Neuronal stem cell (in vitro differentiated cells): Measurements from ENCODE around the gene HTR2C. TPM values are rescaled to one million over a fixed set of nuclear protein-coding genes. Genes with fewer than 3 reads are reported as not detected.

Source experiments
- DNase-seq: peaks from one replicate; pipeline ENCODE4 v3.0.0-alpha.2; 2013; ENCODE audit warnings: low spot score
- H2AFZ ChIP-seq: one replicate; pipeline ENCODE4 v1.6.1; 2013; ENCODE audit warnings: mild to moderate bottlenecking, low read length, inconsistent platforms
- H2AK5ac ChIP-seq: 2 replicates; pipeline ENCODE4 v1.6.1; 2013; ENCODE audit warnings: low read depth, mild to moderate bottlenecking, inconsistent platforms, low read length, moderate library complexity, mixed read lengths
- H2BK120ac ChIP-seq: 2 replicates; pipeline ENCODE4 v1.6.1; 2013; ENCODE audit warnings: low read depth, mild to moderate bottlenecking, inconsistent platforms, low read length, moderate library complexity, mixed read lengths
- H2BK12ac ChIP-seq: one replicate; pipeline ENCODE4 v1.6.1; 2013; ENCODE audit warnings: low read length, inconsistent platforms
- H2BK15ac ChIP-seq: 2 replicates; pipeline ENCODE4 v1.6.1; 2013; ENCODE audit warnings: mild to moderate bottlenecking, low read length, inconsistent platforms, mixed read lengths
- H2BK5ac ChIP-seq: one replicate; pipeline ENCODE4 v1.6.1; 2013; ENCODE audit warnings: inconsistent platforms, mild to moderate bottlenecking, low read length, moderate library complexity
- H3K14ac ChIP-seq: one replicate; pipeline ENCODE4 v1.6.1; 2013; ENCODE audit warnings: low read length, inconsistent platforms
- H3K18ac ChIP-seq: 2 replicates; pipeline ENCODE4 v1.6.1; 2013; ENCODE audit warnings: low read length, inconsistent platforms
- H3K23ac ChIP-seq: 2 replicates; pipeline ENCODE4 v1.6.1; 2013; ENCODE audit warnings: low read depth, mild to moderate bottlenecking, mixed read lengths, low read length, inconsistent platforms; ENCODE audit not compliant: poor library complexity
- H3K27ac ChIP-seq: replicated peaks from 3 replicates; pipeline ENCODE4 v1.5.1; 2013; ENCODE audit warnings: low read length, inconsistent platforms
- H3K27me3 ChIP-seq, 3 experiments: 2 replicates each; pipeline ENCODE4 v1.6.1; 2013; ENCODE audit warnings: low read length in 3 of 3, mild to moderate bottlenecking in 2 of 3, inconsistent platforms in 1 of 3, low read depth in 1 of 3, mixed read lengths in 1 of 3, moderate library complexity in 1 of 3; ENCODE audit not compliant: control insufficient read depth in 3 of 3, insufficient read depth in 3 of 3
- H3K36me3 ChIP-seq, 2 donors: replicated peaks in 1 of 2; 2 replicates each; pipeline ENCODE4 v1.6.1; 2013; ENCODE audit warnings: low read length in 2 of 2; ENCODE audit not compliant: control insufficient read depth in 2 of 2, insufficient read depth in 2 of 2
- H3K4ac ChIP-seq: 2 replicates; pipeline ENCODE4 v1.6.1; 2013; ENCODE audit warnings: inconsistent platforms, mild to moderate bottlenecking, low read length, moderate library complexity
- H3K4me1 ChIP-seq, 2 donors: 1 replicate in 1 of 2; 2 replicates in 1 of 2; pipeline ENCODE4 v1.6.1; 2013; ENCODE audit warnings: low read length in 2 of 2, low read depth in 1 of 2; ENCODE audit not compliant: control insufficient read depth in 2 of 2, insufficient read depth in 1 of 2
- H3K4me2 ChIP-seq: one replicate; pipeline ENCODE4 v1.6.1; 2013; ENCODE audit warnings: mild to moderate bottlenecking, low read length, inconsistent platforms; ENCODE audit not compliant: insufficient read depth, poor library complexity, severe bottlenecking
- H3K4me3 ChIP-seq, 2 donors: 2 replicates each; pipeline ENCODE4 v1.5.1; 2013; ENCODE audit warnings: low read length in 2 of 2, mild to moderate bottlenecking in 2 of 2, inconsistent platforms in 1 of 2, moderate library complexity in 1 of 2
- H3K79me1 ChIP-seq: one replicate; pipeline ENCODE4 v1.6.1; 2013; ENCODE audit warnings: low read depth, mild to moderate bottlenecking, inconsistent platforms, low read length, moderate library complexity
- H3K9ac ChIP-seq: one replicate; pipeline ENCODE4 v1.6.1; 2013; ENCODE audit warnings: mild to moderate bottlenecking, low read depth, low read length, inconsistent platforms; ENCODE audit not compliant: poor library complexity
- H3K9me3 ChIP-seq, 2 donors: replicated peaks in 1 of 2; 2 replicates each; pipeline versions ENCODE3 to v1.6.1; 2013; ENCODE audit warnings: low read length in 2 of 2, mild to moderate bottlenecking in 2 of 2, inconsistent platforms in 1 of 2, low read depth in 1 of 2, mixed read lengths in 1 of 2, moderate library complexity in 1 of 2; ENCODE audit not compliant: control insufficient read depth in 2 of 2, insufficient read depth in 1 of 2
- H4K8ac ChIP-seq: one replicate; pipeline ENCODE4 v1.6.1; 2013; ENCODE audit warnings: low read depth, mild to moderate bottlenecking, inconsistent platforms, low read length, moderate library complexity
- H4K91ac ChIP-seq: one replicate; pipeline ENCODE4 v1.6.1; 2013; ENCODE audit warnings: low read length, low read depth, mild to moderate bottlenecking, inconsistent platforms; ENCODE audit not compliant: poor library complexity
- WGBS, 2 donors: extraction: QIAGEN DNeasy Blood & Tissue Kit; methylation state at CpG; one replicate each; pipeline ENCODE4 v1.1.7; 2013; ENCODE audit warnings: missing lambda C conversion rate in 2 of 2, mixed read lengths in 1 of 2; ENCODE audit not compliant: insufficient read length in 2 of 2, insufficient replicate concordance in 1 of 2; ENCODE audit errors: extremely low coverage in 2 of 2; 5-methylcytosine and 5-hydroxymethylcytosine counted together
- polyA plus RNA-seq, 2 experiments: library from polyadenylated mRNA; stranded (reverse); fragments of 200-250 nt; gene quantifications; one replicate each; pipeline ENCODE4 v1.2.3, GENCODE V29; 2013

The HTR2C gene
- 1.5 TPM for polyA plus RNA-seq (2013, experiment 1 of 2)
- polyA plus RNA-seq (2013, experiment 2 of 2) = 1.4 TPM

GRCh38 chrX:114583646-114584374 is at the start of gene HTR2C:
HTR2C (plus strand) TSS chrX:114584086; CDS start chrX:114726937, 142,851 bp downstream.
- no peak within 1 kb of the TSS for H3K27ac ChIP-seq
- no CpG with 5 or more reads among the region's 34 CpGs for WGBS, 2 donors
- no peak within 1 kb of the TSS for H4K91ac ChIP-seq
- H4K8ac ChIP-seq = no peak within 1 kb of the TSS
- no peak within 1 kb of the TSS for H2BK5ac ChIP-seq
- DNase-seq = no peak
- H2BK12ac ChIP-seq = no peak within 1 kb of the TSS
- peak within 1 kb of the TSS; percentile 15 to 82 for H3K4me3 ChIP-seq
- no peaks in the 10 kb centered on the region for H3K9me3 ChIP-seq
- H3K27me3 ChIP-seq = peaks cover 5 to 89% (median 44%) of the 10 kb centered on the region in 3 experiments
- H2BK15ac ChIP-seq = no peak within 1 kb of the TSS
- H3K4ac ChIP-seq = no peak within 1 kb of the TSS
- no peak within 1 kb of the TSS for H2AK5ac ChIP-seq
- H3K23ac ChIP-seq = no peak within 1 kb of the TSS
- peak within 1 kb of the TSS; percentile 77 for H3K4me2 ChIP-seq
- H3K9ac ChIP-seq = peak within 1 kb of the TSS; percentile 70
- no peaks in the 10 kb centered on the region for H3K36me3 ChIP-seq
- H3K4me1 ChIP-seq = no peaks in the 10 kb centered on the region
- no peak within 1 kb of the TSS for H3K14ac ChIP-seq
- H3K18ac ChIP-seq = peak within 1 kb of the TSS; percentile 83
- no peaks in the 10 kb centered on the region for H3K79me1 ChIP-seq
- H2BK120ac ChIP-seq = no peak within 1 kb of the TSS
- H2AFZ ChIP-seq = peak within 1 kb of the TSS; percentile 80

DNA sequence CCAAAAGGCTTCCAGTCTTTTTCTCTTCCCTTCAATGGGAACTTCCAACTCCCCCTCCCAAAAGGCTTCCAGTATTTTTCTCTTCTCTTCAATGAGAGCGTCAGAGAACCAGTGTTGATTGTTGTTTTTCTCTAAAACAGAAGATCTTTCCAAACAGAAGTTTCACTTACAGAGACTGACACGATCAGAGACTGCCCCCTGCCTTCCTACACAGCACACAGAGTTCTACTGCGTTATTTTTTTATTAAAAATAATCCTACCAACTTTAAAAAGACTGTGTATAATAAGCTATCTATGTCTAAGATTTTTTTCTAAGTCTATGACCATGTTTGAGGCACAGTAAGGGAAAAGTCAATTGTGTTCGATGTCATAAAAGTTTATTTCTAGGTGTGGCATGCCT is 3.5 kb upstream of the HTR2C start:
- peaks cover 5 to 66% (median 36%) of the 10 kb centered on the region in 3 experiments for H3K27me3 ChIP-seq
- no CpG with 5 or more reads among the region's 4 CpGs for WGBS, 2 donors

GRCh38 chrX:114581528-114582263 is 2.2 kb upstream of the HTR2C start:
- H2AFZ ChIP-seq = peak overlapping the region; percentile 68
- H3K23ac ChIP-seq = no peak overlapping the region
- H3K4me2 ChIP-seq = peak overlapping the region; percentile 43
- H3K4me1 ChIP-seq = no peaks in the 10 kb centered on the region
- DNase-seq = peak; percentile 24
- no peaks in the 10 kb centered on the region for H3K9me3 ChIP-seq
- no peak overlapping the region for H3K4ac ChIP-seq
- no peak overlapping the region for H3K9ac ChIP-seq
- no peaks in the 10 kb centered on the region for H3K36me3 ChIP-seq
- no CpG with 5 or more reads among the region's 45 CpGs for WGBS, 2 donors
- H4K8ac ChIP-seq = no peak overlapping the region
- H3K27me3 ChIP-seq = peaks cover 5 to 79% (median 44%) of the 10 kb centered on the region in 3 experiments
- no peak overlapping the region for H4K91ac ChIP-seq
- no peak overlapping the region for H3K4me3 ChIP-seq
- no peak overlapping the region for H2AK5ac ChIP-seq
- H2BK5ac ChIP-seq = no peak overlapping the region
- no peak overlapping the region for H2BK120ac ChIP-seq
- H3K79me1 ChIP-seq = no peaks in the 10 kb centered on the region
- no peak overlapping the region for H3K27ac ChIP-seq
- no peak overlapping the region for H3K18ac ChIP-seq
- H2BK15ac ChIP-seq = no peak overlapping the region
- H3K14ac ChIP-seq = no peak overlapping the region
- no peak overlapping the region for H2BK12ac ChIP-seq

More for the DNA sequence above, 3.5 kb upstream of the HTR2C start:
- no peak for DNase-seq
- Histone ChIP-seq H3K9me3 (no peaks in the 10 kb centered on the region), H3K14ac (no peak overlapping the region), H4K91ac (no peak overlapping the region), H2AFZ (no peak overlapping the region), H3K9ac (no peak overlapping the region), H3K36me3 (no peaks in the 10 kb centered on the region), H2BK5ac (no peak overlapping the region), H3K23ac (no peak overlapping the region), H2BK120ac (no peak overlapping the region), H4K8ac (no peak overlapping the region), H3K4me1 (no peaks in the 10 kb centered on the region), H2AK5ac (no peak overlapping the region), H3K79me1 (no peaks in the 10 kb centered on the region), H3K27ac (no peak overlapping the region), H2BK15ac (no peak overlapping the region), H2BK12ac (no peak overlapping the region), H3K4me3 (no peak overlapping the region), H3K4me2 (no peak overlapping the region), H3K18ac (no peak overlapping the region), H3K4ac (no peak overlapping the region)

- no peak overlapping the region for H2AK5ac ChIP-seq
- no peak for DNase-seq
- H3K4me3 ChIP-seq = no peak overlapping the region
- H2BK15ac ChIP-seq = no peak overlapping the region
- no peak overlapping the region for H3K14ac ChIP-seq
- WGBS, 2 donors = no CpG with 5 or more reads among the region's 12 CpGs
- no peak overlapping the region for H2BK120ac ChIP-seq
- peaks cover 5 to 84% (median 44%) of the 10 kb centered on the region in 3 experiments for H3K27me3 ChIP-seq
- H3K4ac ChIP-seq = no peak overlapping the region
- H3K36me3 ChIP-seq = no peaks in the 10 kb centered on the region
- no peak overlapping the region for H3K18ac ChIP-seq
- no peak overlapping the region for H2AFZ ChIP-seq
- no peak overlapping the region for H3K9ac ChIP-seq
- no peaks in the 10 kb centered on the region for H3K4me1 ChIP-seq
- no peak overlapping the region for H2BK12ac ChIP-seq
- no peaks in the 10 kb centered on the region for H3K9me3 ChIP-seq
- no peak overlapping the region for H3K27ac ChIP-seq
- no peaks in the 10 kb centered on the region for H3K79me1 ChIP-seq
- no peak overlapping the region for H4K8ac ChIP-seq
- H4K91ac ChIP-seq = no peak overlapping the region
- no peak overlapping the region for H2BK5ac ChIP-seq
- no peak overlapping the region for H3K4me2 ChIP-seq
- H3K23ac ChIP-seq = no peak overlapping the region
Measured at GRCh38 chrX:114582264-114582632, 1.6 kb upstream of the HTR2C start.
